Astrocyte of the cerebellum (primary cell): Measurements from ENCODE around the gene BYSL.

Experiments used
- DNase-seq: peaks from one replicate; pipeline ENCODE4 v3.0.0-alpha.2; 2011; ENCODE audit warnings: low read depth
- H3K4me3 ChIP-seq: 2 replicates; pipeline ENCODE4 v1.5.1; 2011; ENCODE audit warnings: mild to moderate bottlenecking, low read depth, low read length, moderate library complexity
- CTCF ChIP-seq: IDR thresholded peaks from 2 replicates; pipeline ENCODE4 v1.5.1; 2012; ENCODE audit warnings: low read length, low read depth, moderate library complexity, mild to moderate bottlenecking; ENCODE audit errors: missing control alignments
- in situ Hi-C: cut with HindIII; loops from 2 replicates; pipeline ENCODE4 v1.10.0; 2017; ENCODE audit warnings: low sequenced_read_pairs

BYSL gene

GRCh38 chr6:41894366-41895299 lies 26.7 kb upstream of the BYSL start:
- DNase-seq, result no peak
- H3K4me3 ChIP-seq, result peak overlapping the region; percentile 59
- in situ Hi-C loops, result no loop called here
- no peak for TF ChIP-seq CTCF

- in situ Hi-C loops, result no loop called here
Measured at GRCh38 chr6:41895300-41896233, 25.7 kb upstream of the BYSL start, which contains the start of gene USP49. Gene USP49, minus strand, starts transcription at chr6:41895375. Its CDS starts 88,392 bp downstream, at chr6:41806983.

DNA sequence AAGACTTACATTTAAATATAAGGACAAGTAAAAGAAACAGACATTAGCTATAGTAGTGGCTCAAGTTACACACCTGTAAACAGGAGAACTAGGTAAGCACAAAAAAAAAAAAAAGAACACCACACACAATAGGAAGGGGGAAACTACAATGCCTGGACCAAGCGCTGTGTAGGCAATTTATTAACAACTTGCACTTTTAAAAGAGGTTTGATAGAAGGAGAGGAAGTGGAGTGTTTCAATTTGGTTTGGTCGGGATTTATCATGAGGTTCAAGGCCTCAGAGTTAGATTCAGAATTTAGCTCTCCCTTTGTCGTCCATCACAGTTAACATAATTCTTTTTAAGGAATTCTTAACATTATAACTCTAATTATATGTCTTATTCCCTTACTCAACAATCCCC lies 25.0 kb upstream of the BYSL start:
- in situ Hi-C loops, result no loop called here
- TF ChIP-seq CTCF, result no peak
- DNase-seq, result no peak
- peak overlapping the region; percentile 59 for H3K4me3 ChIP-seq

More at GRCh38 chr6:41895300-41896233, 25.7 kb upstream of the BYSL start, which contains the start of gene USP49:
- no peak for TF ChIP-seq CTCF
- peak; percentile 42 for DNase-seq
- H3K4me3 ChIP-seq, result peak within 1 kb of the TSS; percentile 59

GRCh38 chr6:41900861-41901260 lies 20.4 kb upstream of the BYSL start:
- H3K4me3 ChIP-seq, result no peak overlapping the region
- DNase-seq, result no peak
- no peak for TF ChIP-seq CTCF
- in situ Hi-C loops, result no loop called here

DNA sequence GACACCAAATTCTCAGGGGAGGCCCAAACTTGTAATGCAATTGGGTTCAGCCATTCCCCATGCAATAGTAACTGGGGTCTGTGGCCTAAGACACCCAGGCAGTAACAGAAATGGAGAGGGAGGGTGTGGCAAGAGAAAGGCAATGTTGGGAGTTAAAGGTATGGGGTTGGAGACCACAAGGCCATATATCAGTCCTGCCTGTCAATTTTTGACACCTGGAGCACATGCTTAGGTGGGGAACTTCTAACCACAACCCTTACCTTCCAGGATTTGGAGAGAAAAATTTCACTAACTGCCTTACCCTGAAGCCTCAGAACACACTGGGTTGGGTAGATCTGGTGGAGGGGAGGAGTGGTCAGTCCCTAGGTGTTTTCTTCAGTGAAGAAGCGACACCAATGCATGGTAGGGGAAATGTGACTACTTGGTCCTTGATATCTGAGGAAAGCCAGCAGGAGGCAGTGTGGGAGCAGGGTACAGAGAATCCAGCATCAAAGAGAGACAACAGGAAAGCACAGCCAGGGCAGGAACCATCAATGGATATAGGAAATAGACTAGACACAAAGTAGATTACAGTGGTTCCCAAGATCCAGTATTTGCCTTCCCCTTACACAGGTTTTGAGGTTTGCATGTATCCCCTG lies 19.3 kb upstream of the BYSL start:
- in situ Hi-C loops, result no loop called here
- no peak overlapping the region for H3K4me3 ChIP-seq
- DNase-seq, result no peak
- TF ChIP-seq CTCF, result no peak

DNA sequence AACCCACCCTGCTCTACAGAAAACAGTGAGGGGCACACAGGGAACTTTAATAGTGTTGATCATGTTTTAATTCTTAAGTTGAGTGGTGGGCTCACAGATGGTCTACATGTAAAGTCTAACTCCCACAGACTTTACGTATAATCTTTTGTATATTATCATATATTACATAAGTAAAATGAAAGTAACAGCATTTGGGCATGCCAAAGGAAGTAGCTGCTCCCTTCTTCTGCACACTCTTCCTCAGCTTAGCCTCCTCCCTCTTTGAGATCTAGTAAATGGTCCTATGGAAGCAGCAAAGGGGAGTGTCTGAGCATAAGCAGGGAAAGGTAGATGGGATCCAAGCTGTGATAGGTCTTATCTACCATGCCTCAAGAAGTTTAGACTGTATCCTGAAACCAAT lies 11.6 kb upstream of the BYSL start:
- in situ Hi-C loops, result no loop called here
- no peak for TF ChIP-seq CTCF
- DNase-seq, result no peak
- H3K4me3 ChIP-seq, result no peak overlapping the region
